A673 (cell line): Measurements from ENCODE around the gene GLDC. TPM values are rescaled to one million over a fixed set of nuclear protein-coding genes. Genes with fewer than 3 reads are reported as not detected.

Experiments used
- BruUV-seq: library from RNA; stranded (reverse); fragments of 400-500 nt; replicated peaks from 2 replicates; lab custom pipeline; 2021; lab: Mats Ljungman, UMichigan
- CTCF ChIA-PET: fragments of 300-600 bp; sonication (Branson Sonifier 250); formaldehyde crosslinking; loops from one replicate; lab custom pipeline; 2022; ENCODE audit warnings: antibody characterized with exemption; lab: Charles Lee
- POLR2A ChIA-PET: fragments of 300-600 bp; sonication (Branson Sonifier 250); formaldehyde crosslinking; loops from one replicate; lab custom pipeline; 2022; ENCODE audit warnings: antibody characterized with exemption; ENCODE audit not compliant: low non-redundant PET; lab: Charles Lee
- DNase-seq: peaks from one replicate; pipeline ENCODE4 v3.0.0-alpha.2; 2015; ENCODE audit warnings: low spot score
- H3K27ac ChIP-seq: fragments of 200-600 bp; sonication (generic); 2 replicates; pipeline ENCODE4 v1.5.1; 2016; ENCODE audit warnings: mixed run types, low read depth, mild to moderate bottlenecking, mixed read lengths, antibody characterized with exemption, low read length; ENCODE audit not compliant: poor library complexity, severe bottlenecking
- H3K27me3 ChIP-seq: fragments of 200-600 bp; sonication (generic); replicated peaks from 2 replicates; pipeline ENCODE4 v1.6.1; 2017; ENCODE audit warnings: mixed run types, low read depth, mild to moderate bottlenecking, mixed read lengths, antibody characterized with exemption, low read length; ENCODE audit not compliant: insufficient read depth, poor library complexity
- H3K36me3 ChIP-seq: fragments of 200-600 bp; sonication (generic); 2 replicates; pipeline ENCODE4 v1.6.1; 2016; ENCODE audit warnings: mixed run types, mild to moderate bottlenecking, mixed read lengths, antibody characterized with exemption, low read length; ENCODE audit not compliant: insufficient read depth, poor library complexity, severe bottlenecking
- H3K4me1 ChIP-seq: fragments of 200-600 bp; sonication (generic); 2 replicates; pipeline ENCODE4 v1.6.1; 2017; ENCODE audit warnings: mixed run types, mild to moderate bottlenecking, mixed read lengths, antibody characterized with exemption, low read length; ENCODE audit not compliant: insufficient read depth, poor library complexity, severe bottlenecking
- H3K4me3 ChIP-seq: fragments of 200-600 bp; sonication (generic); 2 replicates; pipeline ENCODE4 v1.5.1; 2016; ENCODE audit warnings: low read depth, mixed run types, mild to moderate bottlenecking, mixed read lengths, low read length; ENCODE audit not compliant: poor library complexity, severe bottlenecking
- H3K9me3 ChIP-seq: fragments of 200-600 bp; sonication (generic); 2 replicates; pipeline ENCODE4 v1.6.1; 2016; ENCODE audit warnings: mixed run types, low read depth, mild to moderate bottlenecking, mixed read lengths, antibody characterized with exemption, low read length; ENCODE audit not compliant: poor library complexity, severe bottlenecking
- EZH2 ChIP-seq: fragments of 200-600 bp; sonication (generic); IDR thresholded peaks from 2 replicates; pipeline ENCODE4 v1.6.1; 2017; ENCODE audit warnings: borderline replicate concordance, low read depth, mild to moderate bottlenecking, mixed read lengths, antibody characterized with exemption, low read length; ENCODE audit not compliant: poor library complexity, severe bottlenecking
- intact Hi-C: fragments of 100-400 bp; cut with micrococcal nuclease; formaldehyde crosslinking; loops from one replicate; pipeline ENCODE4 v1.10.0; 2022; ENCODE audit not compliant: unreplicated experiment
- total RNA-seq: library from RNA; stranded (reverse); gene quantifications from 2 replicates; pipeline ENCODE4 v1.2.3, GENCODE V29; 2021
- TF ChIP-seq, protein P1 (sequence below): fragments of 300-800, 200-600 bp; sonication (generic); conservative IDR thresholded peaks from 2 replicates; pipeline ENCODE4 v1.5.1; 2017; ENCODE audit warnings: low read depth, mild to moderate bottlenecking, antibody characterized with exemption, low read length, moderate library complexity, mixed read lengths

The GLDC gene
- total RNA-seq, 1 experiment from 2014 or later = 0.32 TPM

DNA sequence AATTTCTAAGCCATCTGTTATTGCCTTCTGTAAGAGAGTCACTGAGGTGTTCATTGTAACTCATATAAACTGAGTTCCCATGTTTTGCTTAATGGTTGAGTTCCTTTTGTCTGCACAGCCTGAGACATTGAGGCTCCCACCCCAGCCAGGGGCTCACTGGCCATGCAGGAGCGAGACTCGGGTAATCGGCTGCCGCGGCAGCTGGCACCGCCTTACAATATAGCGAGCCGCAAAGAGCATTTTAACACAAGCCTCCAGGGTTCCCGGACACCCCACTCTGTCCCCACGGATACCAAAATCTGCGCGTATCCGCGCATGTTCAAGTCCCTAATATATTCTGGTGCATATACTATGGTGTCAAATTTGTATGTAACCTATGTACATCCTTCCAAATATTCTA is 24.4 kb upstream of the GLDC start:
- DNase-seq = no peak
- Histone ChIP-seq H3K27me3 (no peaks in the 10 kb centered on the region), H3K36me3 (no peaks in the 10 kb centered on the region), H3K9me3 (no peaks in the 10 kb centered on the region), H3K4me1 (no peaks in the 10 kb centered on the region), H3K4me3 (no peak overlapping the region), H3K27ac (no peak overlapping the region)
- TF ChIP-seq, protein P1, sequence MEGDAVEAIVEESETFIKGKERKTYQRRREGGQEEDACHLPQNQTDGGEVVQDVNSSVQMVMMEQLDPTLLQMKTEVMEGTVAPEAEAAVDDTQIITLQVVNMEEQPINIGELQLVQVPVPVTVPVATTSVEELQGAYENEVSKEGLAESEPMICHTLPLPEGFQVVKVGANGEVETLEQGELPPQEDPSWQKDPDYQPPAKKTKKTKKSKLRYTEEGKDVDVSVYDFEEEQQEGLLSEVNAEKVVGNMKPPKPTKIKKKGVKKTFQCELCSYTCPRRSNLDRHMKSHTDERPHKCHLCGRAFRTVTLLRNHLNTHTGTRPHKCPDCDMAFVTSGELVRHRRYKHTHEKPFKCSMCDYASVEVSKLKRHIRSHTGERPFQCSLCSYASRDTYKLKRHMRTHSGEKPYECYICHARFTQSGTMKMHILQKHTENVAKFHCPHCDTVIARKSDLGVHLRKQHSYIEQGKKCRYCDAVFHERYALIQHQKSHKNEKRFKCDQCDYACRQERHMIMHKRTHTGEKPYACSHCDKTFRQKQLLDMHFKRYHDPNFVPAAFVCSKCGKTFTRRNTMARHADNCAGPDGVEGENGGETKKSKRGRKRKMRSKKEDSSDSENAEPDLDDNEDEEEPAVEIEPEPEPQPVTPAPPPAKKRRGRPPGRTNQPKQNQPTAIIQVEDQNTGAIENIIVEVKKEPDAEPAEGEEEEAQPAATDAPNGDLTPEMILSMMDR = no peak
- no peak for TF ChIP-seq EZH2
- intact Hi-C loops = no loop called here
- POLR2A ChIA-PET = no interaction called here
- CTCF ChIA-PET = no interaction called here
- BruUV-seq = no TSS peak

DNA sequence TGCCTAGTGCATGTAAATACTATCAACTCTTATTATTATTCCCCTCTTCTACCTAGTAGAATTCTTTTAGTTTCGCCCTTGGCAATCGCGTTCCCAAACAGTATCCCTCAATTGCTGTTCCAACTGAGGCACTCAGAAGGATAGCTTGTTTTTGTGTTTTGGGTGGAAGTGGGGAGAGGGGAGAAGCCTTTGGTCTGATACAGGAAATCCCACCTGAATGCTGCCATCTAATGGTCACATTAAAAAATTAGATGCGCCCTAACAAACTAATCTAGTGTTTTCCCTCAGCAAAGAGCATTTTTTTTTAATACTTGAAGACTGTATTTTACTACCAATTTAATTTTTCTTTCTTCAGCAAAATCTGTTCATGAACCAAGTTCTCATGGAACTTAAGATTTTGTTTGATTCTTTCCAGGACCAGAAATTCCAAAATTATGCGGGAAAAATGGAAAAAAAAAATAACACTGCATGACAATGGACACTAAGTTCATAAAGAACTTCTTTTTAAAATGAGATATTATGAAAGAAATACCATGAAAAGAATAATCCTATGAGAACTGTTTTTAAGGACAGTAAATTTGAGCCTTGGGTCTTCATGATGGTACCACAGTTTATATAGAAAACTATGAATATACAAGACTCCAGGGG is 22.2 kb upstream of the GLDC start:
- Histone ChIP-seq H3K9me3 (no peaks in the 10 kb centered on the region), H3K36me3 (no peaks in the 10 kb centered on the region), H3K27me3 (no peaks in the 10 kb centered on the region), H3K27ac (no peak overlapping the region), H3K4me3 (no peak overlapping the region), H3K4me1 (no peaks in the 10 kb centered on the region)
- no TSS peak for BruUV-seq
- ChIA-PET POLR2A (no interaction called here), CTCF (interaction anchor here (0.8 kb wide), 1 partner anchor 80 kb away, joined by 3 read pairs; no protein-coding TSS in a partner anchor)
- TF ChIP-seq, protein P1 = peak; percentile 67
- TF ChIP-seq EZH2 = no peak
- intact Hi-C loops = loop anchor here (1.0 to 2.0 kb wide), 3 partner anchors 82 to 613 kb away; no protein-coding TSS in a partner anchor
- peak; percentile 49 for DNase-seq

DNA sequence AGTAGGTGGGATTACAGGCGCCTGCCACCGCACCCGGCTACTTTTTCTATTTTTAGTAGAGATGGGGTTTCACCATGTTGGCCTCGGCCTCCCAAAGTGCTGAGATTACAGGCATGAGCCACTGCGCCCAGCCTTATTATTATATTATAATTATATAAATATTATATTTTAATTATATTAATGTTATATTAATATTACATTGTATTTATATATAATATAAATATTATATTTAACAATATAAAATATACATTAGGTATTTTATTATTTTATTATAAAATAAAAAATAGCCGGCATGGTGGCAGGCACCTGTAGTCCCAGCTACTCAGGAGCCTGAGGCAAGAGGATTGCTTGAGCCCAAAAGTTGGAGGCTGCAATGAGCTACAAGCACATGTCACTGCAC is 21.6 kb upstream of the GLDC start:
- ChIA-PET CTCF (interaction anchor here (0.8 kb wide), 1 partner anchor 79 kb away, joined by 3 read pairs; no protein-coding TSS in a partner anchor), POLR2A (no interaction called here)
- H3K9me3 ChIP-seq = no peaks in the 10 kb centered on the region
- no TSS peak for BruUV-seq
- no peaks in the 10 kb centered on the region for H3K4me1 ChIP-seq
- intact Hi-C loops = loop anchor here (1.0 to 2.0 kb wide), 3 partner anchors 82 to 612 kb away; no protein-coding TSS in a partner anchor
- no peak for TF ChIP-seq EZH2
- no peak for DNase-seq
- H3K4me3 ChIP-seq = no peak overlapping the region
- no peak overlapping the region for H3K27ac ChIP-seq
- no peaks in the 10 kb centered on the region for H3K36me3 ChIP-seq
- no peaks in the 10 kb centered on the region for H3K27me3 ChIP-seq

DNA sequence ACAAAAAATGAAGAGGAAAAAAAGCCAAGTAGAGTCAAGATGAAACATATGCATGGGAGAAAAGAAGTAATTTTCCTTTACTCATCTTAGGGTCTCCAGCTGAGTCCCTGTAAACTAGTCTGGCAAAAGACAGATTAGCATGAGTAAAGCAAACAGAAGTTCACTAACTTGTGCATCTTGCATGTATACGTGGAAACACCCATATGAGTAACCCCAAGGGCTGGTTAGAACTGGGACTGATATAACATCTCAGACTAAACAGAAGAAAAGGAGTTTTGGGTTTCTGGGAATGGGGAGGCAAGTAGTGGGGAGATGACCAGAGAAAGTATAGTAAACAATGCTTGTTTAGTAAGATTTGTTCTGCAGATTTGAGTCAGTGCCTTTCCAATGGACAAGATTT is 20.1 kb upstream of the GLDC start:
- intact Hi-C loops = loop anchor here (2.0 kb wide), 2 partner anchors 311 to 611 kb away; no protein-coding TSS in a partner anchor
- Histone ChIP-seq H3K4me1 (no peaks in the 10 kb centered on the region), H3K27ac (no peak overlapping the region), H3K4me3 (no peak overlapping the region), H3K9me3 (no peaks in the 10 kb centered on the region), H3K36me3 (no peaks in the 10 kb centered on the region), H3K27me3 (no peaks in the 10 kb centered on the region)
- TF ChIP-seq EZH2 = no peak
- TF ChIP-seq, protein P1 = no peak
- ChIA-PET CTCF (no interaction called here), POLR2A (no interaction called here)
- no peak for DNase-seq
- BruUV-seq = no TSS peak
